Measurements from ENCODE around the gene SERPINB5. TPM values are rescaled to one million over a fixed set of nuclear protein-coding genes. Genes with fewer than 3 reads are reported as not detected.

SERPINB5 gene
- total RNA-seq, 2 donors from 2014 or later, result not detected

DNA sequence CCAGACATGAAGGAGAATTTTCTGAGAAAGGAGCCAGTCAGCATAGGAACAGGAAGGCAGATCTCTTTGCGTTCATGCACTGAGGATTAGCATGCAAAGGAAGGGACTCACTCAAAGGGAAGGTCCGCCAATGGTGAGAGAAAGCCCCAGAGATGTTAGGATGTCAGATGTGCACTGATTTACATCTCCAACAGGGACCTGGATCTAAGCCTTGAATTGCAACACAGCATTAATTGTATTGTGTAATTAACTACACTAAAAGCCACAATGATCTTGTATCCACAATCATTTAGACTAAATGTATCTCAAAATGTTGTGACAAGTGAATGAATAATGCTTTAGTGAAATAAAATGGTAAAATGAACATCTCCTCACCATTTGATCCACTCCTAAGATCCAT is 4.2 kb downstream of the SERPINB5 start:
- H3K4me1 ChIP-seq, result no peaks in the 10 kb centered on the region
- no peak overlapping the region for H3K4me3 ChIP-seq
- no peaks in the 10 kb centered on the region for H3K9me3 ChIP-seq
- DNase-seq (ENCODE audit: low spot score), result no peak
- no peaks in the 10 kb centered on the region for H3K36me3 ChIP-seq
- H3K27me3 ChIP-seq, result no peaks in the 10 kb centered on the region
- TF ChIP-seq, protein P1, sequence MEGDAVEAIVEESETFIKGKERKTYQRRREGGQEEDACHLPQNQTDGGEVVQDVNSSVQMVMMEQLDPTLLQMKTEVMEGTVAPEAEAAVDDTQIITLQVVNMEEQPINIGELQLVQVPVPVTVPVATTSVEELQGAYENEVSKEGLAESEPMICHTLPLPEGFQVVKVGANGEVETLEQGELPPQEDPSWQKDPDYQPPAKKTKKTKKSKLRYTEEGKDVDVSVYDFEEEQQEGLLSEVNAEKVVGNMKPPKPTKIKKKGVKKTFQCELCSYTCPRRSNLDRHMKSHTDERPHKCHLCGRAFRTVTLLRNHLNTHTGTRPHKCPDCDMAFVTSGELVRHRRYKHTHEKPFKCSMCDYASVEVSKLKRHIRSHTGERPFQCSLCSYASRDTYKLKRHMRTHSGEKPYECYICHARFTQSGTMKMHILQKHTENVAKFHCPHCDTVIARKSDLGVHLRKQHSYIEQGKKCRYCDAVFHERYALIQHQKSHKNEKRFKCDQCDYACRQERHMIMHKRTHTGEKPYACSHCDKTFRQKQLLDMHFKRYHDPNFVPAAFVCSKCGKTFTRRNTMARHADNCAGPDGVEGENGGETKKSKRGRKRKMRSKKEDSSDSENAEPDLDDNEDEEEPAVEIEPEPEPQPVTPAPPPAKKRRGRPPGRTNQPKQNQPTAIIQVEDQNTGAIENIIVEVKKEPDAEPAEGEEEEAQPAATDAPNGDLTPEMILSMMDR (IDR thresholded peaks at IDR 0.05), result no peak
- H3K27ac ChIP-seq, result no peak overlapping the region

DNA sequence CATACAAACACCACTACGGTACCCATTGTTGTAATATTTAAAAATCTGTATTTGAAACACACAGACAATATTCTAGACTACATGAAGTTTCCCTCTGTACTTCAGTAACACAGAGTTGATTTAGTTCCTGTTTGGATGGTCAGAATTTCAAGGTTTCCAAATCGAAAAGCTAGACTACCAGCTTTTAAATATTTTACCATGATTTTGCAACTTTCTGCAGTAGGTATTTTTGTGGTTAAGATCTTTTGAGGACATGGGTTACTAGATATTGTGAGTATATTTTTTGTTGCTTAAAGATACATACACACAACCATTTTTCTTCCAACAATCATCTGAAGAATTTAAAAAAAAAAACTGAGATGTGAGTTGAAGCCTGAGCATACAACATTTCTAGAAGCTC is 10.9 kb downstream of the SERPINB5 start:
- Histone ChIP-seq H3K4me1 (no peaks in the 10 kb centered on the region), H3K27ac (no peak overlapping the region), H3K36me3 (no peaks in the 10 kb centered on the region), H3K9me3 (no peaks in the 10 kb centered on the region), H3K27me3 (no peaks in the 10 kb centered on the region), H3K4me3 (no peak overlapping the region)
- DNase-seq (ENCODE audit: low spot score), result no peak
- TF ChIP-seq, protein P1 (IDR thresholded peaks at IDR 0.05), result no peak

DNA sequence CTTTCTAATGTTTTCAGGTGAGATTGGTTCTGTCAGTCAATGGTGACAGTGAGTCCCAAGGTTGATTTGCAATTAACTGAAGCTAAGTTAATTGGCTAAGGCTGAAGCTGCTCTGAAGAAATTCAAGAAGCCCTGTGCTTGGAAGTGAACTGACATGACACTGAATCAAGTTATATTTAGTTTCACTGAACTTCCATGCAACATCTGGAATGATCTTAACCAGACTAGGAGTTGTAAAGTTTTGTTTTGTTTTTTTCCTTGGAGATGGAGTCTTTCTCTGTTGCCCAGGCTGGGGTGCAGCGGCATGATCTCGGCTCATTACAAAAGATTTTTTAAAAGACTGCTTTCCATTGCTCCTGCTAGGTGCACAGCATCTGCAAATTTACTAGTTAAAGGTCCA is 11.4 kb downstream of the SERPINB5 start:
- H3K27me3 ChIP-seq, result no peaks in the 10 kb centered on the region
- no peak overlapping the region for H3K27ac ChIP-seq
- no peak for DNase-seq (ENCODE audit: low spot score)
- H3K9me3 ChIP-seq, result no peaks in the 10 kb centered on the region
- H3K4me1 ChIP-seq, result no peaks in the 10 kb centered on the region
- TF ChIP-seq, protein P1 (IDR thresholded peaks at IDR 0.05), result no peak
- H3K36me3 ChIP-seq, result no peaks in the 10 kb centered on the region
- no peak overlapping the region for H3K4me3 ChIP-seq

DNA sequence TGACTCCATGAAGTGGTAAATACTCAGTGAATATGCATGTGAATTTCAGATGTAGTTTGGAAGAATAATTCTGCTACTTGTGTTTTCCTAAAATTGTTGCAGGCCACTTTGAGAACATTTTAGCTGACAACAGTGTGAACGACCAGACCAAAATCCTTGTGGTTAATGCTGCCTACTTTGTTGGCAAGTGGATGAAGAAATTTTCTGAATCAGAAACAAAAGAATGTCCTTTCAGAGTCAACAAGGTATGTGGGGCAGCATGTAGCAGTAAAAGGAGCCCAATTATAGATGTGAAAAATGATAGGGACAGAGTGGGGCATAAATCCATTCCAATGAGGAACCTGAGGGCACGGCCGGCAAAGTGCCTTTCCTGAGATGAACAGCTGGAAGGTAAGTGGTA is 16.1 kb downstream of the SERPINB5 start:
- Histone ChIP-seq H3K4me1 (no peaks in the 10 kb centered on the region), H3K27me3 (no peaks in the 10 kb centered on the region), H3K9me3 (no peaks in the 10 kb centered on the region), H3K27ac (no peak overlapping the region), H3K36me3 (no peaks in the 10 kb centered on the region), H3K4me3 (no peak overlapping the region)
- no peak for DNase-seq (ENCODE audit: low spot score)
- TF ChIP-seq, protein P1 (IDR thresholded peaks at IDR 0.05), result no peak

DNA sequence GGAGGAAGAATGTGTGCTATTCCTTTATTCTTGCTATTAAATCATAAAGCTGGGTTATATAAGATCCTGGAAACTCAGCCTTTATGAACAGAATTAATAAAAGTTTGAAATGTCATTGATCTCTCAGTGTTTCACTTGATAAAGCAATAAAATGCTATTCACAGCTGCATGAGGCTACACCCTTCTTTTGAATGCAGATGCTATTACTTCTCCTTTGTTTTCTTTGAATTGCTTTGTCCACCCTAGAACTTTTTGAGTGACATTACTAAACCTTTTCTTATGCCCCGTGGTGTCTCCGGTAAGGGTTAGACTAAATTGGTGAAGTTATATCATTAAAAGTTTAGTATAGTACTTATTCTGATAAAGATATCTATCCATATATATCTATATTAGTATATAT is 18.9 kb downstream of the SERPINB5 start:
- H3K4me3 ChIP-seq, result no peak overlapping the region
- no peaks in the 10 kb centered on the region for H3K36me3 ChIP-seq
- H3K4me1 ChIP-seq, result no peaks in the 10 kb centered on the region
- no peak for DNase-seq (ENCODE audit: low spot score)
- H3K9me3 ChIP-seq, result no peaks in the 10 kb centered on the region
- H3K27ac ChIP-seq, result no peak overlapping the region
- TF ChIP-seq, protein P1 (IDR thresholded peaks at IDR 0.05), result no peak
- no peaks in the 10 kb centered on the region for H3K27me3 ChIP-seq

DNA sequence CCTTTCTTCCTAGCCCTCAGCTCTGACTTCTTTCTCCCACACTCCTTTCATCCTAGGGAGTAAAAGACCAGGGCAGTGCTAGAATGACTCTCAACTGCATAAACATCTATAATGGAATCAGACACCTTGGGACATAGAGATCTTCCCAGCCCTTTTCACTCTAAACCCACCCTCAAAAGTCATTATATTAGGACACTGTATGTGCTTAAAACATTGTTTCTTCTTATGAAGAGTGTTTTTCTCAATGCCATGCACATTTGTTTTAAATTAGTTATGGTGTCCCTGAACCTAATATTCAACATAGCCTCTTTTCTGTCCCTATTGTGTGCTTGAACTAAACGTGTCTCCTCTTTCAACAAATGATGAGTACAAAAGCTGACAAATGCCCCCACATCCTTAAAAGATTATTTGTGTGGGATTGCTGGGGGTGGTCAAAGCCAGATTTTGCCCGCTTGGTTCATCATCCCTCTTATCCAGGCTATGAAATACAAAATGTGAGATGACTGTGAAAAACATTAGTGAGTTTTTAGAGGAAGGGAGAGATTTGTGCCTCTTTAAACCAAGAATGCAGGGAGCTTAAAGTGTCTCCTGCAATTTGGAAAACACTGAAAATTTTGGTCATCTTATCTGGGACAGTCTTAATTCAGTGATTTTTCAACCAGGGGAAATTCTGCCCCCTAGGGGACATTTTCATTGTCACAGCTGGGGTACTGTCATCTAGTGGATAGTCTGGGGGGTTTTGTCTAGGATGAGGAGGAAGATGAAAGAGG is 29.0 kb downstream of the SERPINB5 start:
- Histone ChIP-seq H3K27ac (no peak overlapping the region), H3K27me3 (no peaks in the 10 kb centered on the region), H3K9me3 (no peaks in the 10 kb centered on the region), H3K4me3 (no peak overlapping the region), H3K36me3 (no peaks in the 10 kb centered on the region), H3K4me1 (no peaks in the 10 kb centered on the region)
- TF ChIP-seq, protein P1 (IDR thresholded peaks at IDR 0.05), result peak in 1 of 2 donors; percentile 48
- DNase-seq (ENCODE audit: low spot score), result no peak

All from right atrium auricular region (tissue), 2 donors.